AG08395 (cell line): ENCODE data around the gene SYT17.

Experiments
- DNase-seq: peaks from one replicate; pipeline ENCODE4 v3.0.0; 2012; ENCODE audit warnings: mixed read lengths, low spot score

The SYT17 gene

GRCh38 chr16:19265380-19265930 lies 97.4 kb downstream of the SYT17 start:
- no peak for DNase-seq

- no peak for DNase-seq
These were observed 98.7 kb downstream of the SYT17 start for GRCh38 chr16:19266774-19267173.

- no peak for DNase-seq
These were observed 101.1 kb downstream of the SYT17 start for GRCh38 chr16:19269098-19269497.

- no peak for DNase-seq
These were observed 106.2 kb downstream of the SYT17 start for GRCh38 chr16:19274165-19274797.

GRCh38 chr16:19278403-19278802 lies 110.4 kb downstream of the SYT17 start:
- no peak for DNase-seq

- no peak for DNase-seq
These were observed 113.2 kb downstream of the SYT17 start for GRCh38 chr16:19281246-19281645.

- DNase-seq, result no peak
These were observed 114.1 kb downstream of the SYT17 start for GRCh38 chr16:19282101-19282500.

GRCh38 chr16:19283637-19284036 lies 115.6 kb downstream of the SYT17 start:
- no peak for DNase-seq

- no peak for DNase-seq
These were observed 116.2 kb downstream of the SYT17 start for GRCh38 chr16:19284207-19284606.

- no peak for DNase-seq
These were observed 117.4 kb downstream of the SYT17 start, which contains the start of gene CLEC19A for GRCh38 chr16:19285431-19285830. TSS of gene CLEC19A (plus strand) at chr16:19285731. CDS start at chr16:19285852, 121 bp downstream.

- no peak for DNase-seq
These were observed 118.8 kb downstream of the SYT17 start for GRCh38 chr16:19286827-19287226.

- DNase-seq, result no peak
These were observed 119.2 kb downstream of the SYT17 start for GRCh38 chr16:19287241-19287640.

- no peak for DNase-seq
These were observed 121.1 kb downstream of the SYT17 start for GRCh38 chr16:19288872-19289799.

- DNase-seq, result no peak
These were observed 121.9 kb downstream of the SYT17 start for GRCh38 chr16:19289811-19290485.

- no peak for DNase-seq
These were observed 122.8 kb downstream of the SYT17 start for GRCh38 chr16:19290860-19291259.

GRCh38 chr16:19291475-19291874 lies 123.4 kb downstream of the SYT17 start:
- no peak for DNase-seq

GRCh38 chr16:19292186-19292585 lies 124.1 kb downstream of the SYT17 start:
- DNase-seq, result no peak

- DNase-seq, result no peak
These were observed 126.2 kb downstream of the SYT17 start for GRCh38 chr16:19294156-19294649.

- DNase-seq, result no peak
These were observed 127.4 kb downstream of the SYT17 start for GRCh38 chr16:19295393-19295792.

- DNase-seq, result no peak
These were observed 129.4 kb downstream of the SYT17 start for GRCh38 chr16:19297454-19297853.

GRCh38 chr16:19299565-19299964 lies 131.5 kb downstream of the SYT17 start:
- DNase-seq, result no peak

- DNase-seq, result no peak
These were observed 133.9 kb downstream of the SYT17 start for GRCh38 chr16:19301931-19302330.
